DND-41 (cell line): ENCODE results near the gene ANKS1B.

ENCODE experiments used
- ATAC-seq: fragments of 200-7000 bp; cut with Tn5 transposase; 3 replicates; pipeline ENCODE4 v1.9.1; 2021; ENCODE audit warnings: low read depth; ENCODE audit not compliant: insufficient read depth
- DNase-seq: peaks from one replicate; pipeline ENCODE4 v3.0.0-alpha.2; 2020
- H2AFZ ChIP-seq: 2 replicates; pipeline ENCODE4 v1.6.0; 2012; ENCODE audit warnings: low read depth, low read length
- H3K27ac ChIP-seq: 2 replicates; pipeline ENCODE4 v1.5.1; 2012; ENCODE audit warnings: low read length, inconsistent platforms
- H3K27me3 ChIP-seq: fragments of 200-600 bp; sonication (generic); 2 replicates; pipeline ENCODE4 v1.6.0; 2012; ENCODE audit warnings: low read length, mild to moderate bottlenecking, inconsistent platforms; ENCODE audit not compliant: insufficient read depth, poor library complexity
- H3K36me3 ChIP-seq: 2 replicates; pipeline ENCODE4 v1.5.1; 2012; ENCODE audit warnings: low read length, inconsistent platforms; ENCODE audit not compliant: insufficient read depth
- H3K4me1 ChIP-seq: 2 replicates; pipeline ENCODE4 v1.5.1; 2012; ENCODE audit warnings: mild to moderate bottlenecking, low read length; ENCODE audit not compliant: insufficient read depth
- H3K4me2 ChIP-seq: 2 replicates; pipeline ENCODE4 v1.6.0; 2012; ENCODE audit warnings: mild to moderate bottlenecking, moderate library complexity, low read length, inconsistent platforms; ENCODE audit not compliant: insufficient read depth
- H3K4me3 ChIP-seq, 2 experiments: fragments of 200-600 bp in 1 of 2; shearing (Covaris generic) in 1 of 2; 2 replicates each; pipeline ENCODE4 v1.5.1; 2012 to 2016; ENCODE audit warnings: inconsistent platforms in 2 of 2, low read length in 2 of 2, mild to moderate bottlenecking in 2 of 2, low read depth in 1 of 2, moderate library complexity in 1 of 2
- H3K79me2 ChIP-seq: 2 replicates; pipeline ENCODE4 v1.6.0; 2012; ENCODE audit warnings: low read length, inconsistent platforms; ENCODE audit not compliant: insufficient read depth
- H3K9ac ChIP-seq: 2 replicates; pipeline ENCODE4 v1.6.0; 2012; ENCODE audit warnings: low read depth, mild to moderate bottlenecking, inconsistent platforms, low read length, moderate library complexity
- H3K9me3 ChIP-seq: 2 replicates; pipeline ENCODE4 v1.5.1; 2012; ENCODE audit warnings: low read length, moderate library complexity, mild to moderate bottlenecking, inconsistent platforms; ENCODE audit not compliant: insufficient read depth, severe bottlenecking
- H4K20me1 ChIP-seq: 2 replicates; pipeline ENCODE4 v1.6.0; 2012; ENCODE audit warnings: low read length; ENCODE audit not compliant: insufficient read depth
- CTCF ChIP-seq: IDR thresholded peaks from 2 replicates; pipeline ENCODE4 v1.5.1; 2012; ENCODE audit warnings: borderline replicate concordance, low read length, moderate library complexity, mild to moderate bottlenecking; ENCODE audit not compliant: poor library complexity, severe bottlenecking; ENCODE audit errors: extremely low read depth
- EZH2 ChIP-seq: IDR thresholded peaks from 3 replicates; pipeline ENCODE4 v1.6.1; 2012; ENCODE audit warnings: borderline replicate concordance, low read depth, mild to moderate bottlenecking, moderate library complexity, low read length, inconsistent platforms; ENCODE audit not compliant: severe bottlenecking

Gene ANKS1B

GRCh38 chr12:99911081-99911480, 73.7 kb downstream of the ANKS1B start:
- no peaks in the 10 kb centered on the region for H3K4me1 ChIP-seq
- H3K27ac ChIP-seq, result no peak overlapping the region
- no peaks in the 10 kb centered on the region for H4K20me1 ChIP-seq
- no peak overlapping the region for H3K4me3 ChIP-seq
- ATAC-seq, result no peak
- peaks cover 2% of the 10 kb centered on the region for H3K27me3 ChIP-seq
- no peak overlapping the region for H2AFZ ChIP-seq
- TF ChIP-seq CTCF (no peak), EZH2 (no peak)
- no peak overlapping the region for H3K4me2 ChIP-seq
- no peaks in the 10 kb centered on the region for H3K36me3 ChIP-seq
- no peaks in the 10 kb centered on the region for H3K79me2 ChIP-seq
- no peaks in the 10 kb centered on the region for H3K9me3 ChIP-seq
- DNase-seq, result no peak
- H3K9ac ChIP-seq, result no peak overlapping the region

GRCh38 chr12:99910342-99910741, 74.4 kb downstream of the ANKS1B start:
- H2AFZ ChIP-seq, result no peak overlapping the region
- no peaks in the 10 kb centered on the region for H3K79me2 ChIP-seq
- no peak for ATAC-seq
- H3K4me3 ChIP-seq, result no peak overlapping the region
- no peak overlapping the region for H3K9ac ChIP-seq
- H3K27ac ChIP-seq, result no peak overlapping the region
- DNase-seq, result no peak
- H3K9me3 ChIP-seq, result no peaks in the 10 kb centered on the region
- no peak for TF ChIP-seq CTCF
- TF ChIP-seq EZH2, result no peak
- no peaks in the 10 kb centered on the region for H4K20me1 ChIP-seq
- H3K4me1 ChIP-seq, result no peaks in the 10 kb centered on the region
- peaks cover 2% of the 10 kb centered on the region for H3K27me3 ChIP-seq
- H3K36me3 ChIP-seq, result no peaks in the 10 kb centered on the region
- no peak overlapping the region for H3K4me2 ChIP-seq

- TF ChIP-seq CTCF, result no peak
- no peak for TF ChIP-seq EZH2
- Histone ChIP-seq H3K27ac (no peak overlapping the region), H3K9me3 (no peaks in the 10 kb centered on the region), H3K79me2 (no peaks in the 10 kb centered on the region), H3K27me3 (peaks cover 2% of the 10 kb centered on the region), H3K4me2 (no peak overlapping the region), H3K4me3 (no peak overlapping the region), H3K36me3 (no peaks in the 10 kb centered on the region), H2AFZ (no peak overlapping the region), H3K4me1 (no peaks in the 10 kb centered on the region), H3K9ac (no peak overlapping the region), H4K20me1 (no peaks in the 10 kb centered on the region)
- ATAC-seq, result no peak
- DNase-seq, result no peak
Observed at GRCh38 chr12:99906786-99907579, 77.8 kb downstream of the ANKS1B start.
